ELF-1 (cell line): ENCODE results near the gene TBL3.

ENCODE experiments used
- DNase-seq: peaks from one replicate; pipeline ENCODE4 v3.0.0-alpha.2; 2016; ENCODE audit warnings: low read depth, low spot score

The TBL3 gene

GRCh38 chr16:1963806-1964505, 7.9 kb upstream of the TBL3 start:
- DNase-seq, result peak; percentile 35

GRCh38 chr16:1964506-1965395, 7.1 kb upstream of the TBL3 start, which contains the start of gene RPS2:
RPS2 (minus strand) TSS chr16:1964826; CDS start chr16:1964625, 201 bp downstream.
- DNase-seq, result peak; percentile 99

- DNase-seq, result no peak
Observed at GRCh38 chr16:1965396-1966001, 6.4 kb upstream of the TBL3 start.

- DNase-seq, result no peak
Observed at GRCh38 chr16:1966460-1966859, 5.4 kb upstream of the TBL3 start, which contains the start of gene RNF151. RNF151 (plus strand) TSS chr16:1966856; CDS start chr16:1966882, 26 bp downstream.

- DNase-seq, result no peak
Observed at GRCh38 chr16:1968146-1968953, 3.5 kb upstream of the TBL3 start.

- DNase-seq, result peak; percentile 39
Observed at GRCh38 chr16:1972490-1972877, 631 bp downstream of the TBL3 start.

GRCh38 chr16:1973461-1974156, 1.8 kb downstream of the TBL3 start:
- no peak for DNase-seq

GRCh38 chr16:1974157-1975070, 2.6 kb downstream of the TBL3 start:
- no peak for DNase-seq

GRCh38 chr16:1975432-1976215, 3.8 kb downstream of the TBL3 start:
- no peak for DNase-seq

GRCh38 chr16:1976216-1976520, 4.3 kb downstream of the TBL3 start:
- no peak for DNase-seq

GRCh38 chr16:1976951-1977874, 5.4 kb downstream of the TBL3 start:
- no peak for DNase-seq

GRCh38 chr16:1977875-1978268, 6.0 kb downstream of the TBL3 start:
- no peak for DNase-seq

- no peak for DNase-seq
Observed at GRCh38 chr16:1978476-1979120, 6.7 kb downstream of the TBL3 start.

GRCh38 chr16:1979271-1980029, 7.6 kb downstream of the TBL3 start:
- DNase-seq, result peak; percentile 69

GRCh38 chr16:1980030-1980769, 8.3 kb downstream of the TBL3 start:
- DNase-seq, result no peak

GRCh38 chr16:1980770-1981087, 8.9 kb downstream of the TBL3 start:
- DNase-seq, result no peak
